Aorta (tissue), 5 donors: ENCODE data around the gene MMP21. TPM values are rescaled to one million over a fixed set of nuclear protein-coding genes. Genes with fewer than 3 reads are reported as not detected.

Source experiments
- ATAC-seq: fragments of 200-7000 bp; cut with Tn5 transposase; one replicate; pipeline ENCODE4 v1.9.1; 2022; ENCODE audit warnings: moderate library complexity; ENCODE audit not compliant: low FRiP score
- DNase-seq, 2 donors: peaks; one replicate each; pipeline ENCODE4 v3.0.0-alpha.2; 2020
- H3K27ac ChIP-seq, 2 donors: one replicate each; pipeline ENCODE4 v1.5.1; 2013; ENCODE audit warnings: low read length in 2 of 2, mild to moderate bottlenecking in 2 of 2, moderate library complexity in 2 of 2, control low read depth in 1 of 2, inconsistent platforms in 1 of 2, low read depth in 1 of 2
- H3K27me3 ChIP-seq, 2 donors: one replicate each; pipeline ENCODE4 v1.6.1; 2013; ENCODE audit warnings: control low read depth in 1 of 2, low read length in 1 of 2, mild to moderate bottlenecking in 1 of 2, moderate library complexity in 1 of 2; ENCODE audit not compliant: insufficient read depth in 2 of 2, control insufficient read depth in 1 of 2
- H3K36me3 ChIP-seq, 2 donors: one replicate each; pipeline ENCODE4 v1.6.1; 2013; ENCODE audit warnings: control low read depth in 1 of 2, low read length in 1 of 2, mild to moderate bottlenecking in 1 of 2; ENCODE audit not compliant: insufficient read depth in 2 of 2, control insufficient read depth in 1 of 2
- H3K4me1 ChIP-seq, 2 donors: one replicate each; pipeline ENCODE4 v1.6.1; 2013; ENCODE audit warnings: low read length in 2 of 2, control low read depth in 1 of 2, mild to moderate bottlenecking in 1 of 2, moderate library complexity in 1 of 2; ENCODE audit not compliant: insufficient read depth in 2 of 2, control insufficient read depth in 1 of 2
- H3K4me3 ChIP-seq, 2 donors: one replicate each; pipeline ENCODE4 v1.5.1; 2013; ENCODE audit warnings: low read length in 2 of 2, control low read depth in 1 of 2, mild to moderate bottlenecking in 1 of 2
- H3K9me3 ChIP-seq: one replicate; pipeline ENCODE4 v1.6.1; 2013; ENCODE audit warnings: mild to moderate bottlenecking, low read length; ENCODE audit not compliant: control insufficient read depth
- WGBS, 2 donors: extraction: QIAGEN DNeasy Blood & Tissue Kit; methylation state at CpG; one replicate each; pipeline ENCODE4 v1.1.7; 2013; 5-methylcytosine and 5-hydroxymethylcytosine counted together
- intact Hi-C, 2 donors: fragments of 100-400 bp; cut with DNase I; formaldehyde crosslinking; loops; one replicate each; pipeline versions ENCODE4 v1.14.2 to v1.15.0; 2022
- polyA plus RNA-seq, 2 donors: library from polyadenylated mRNA; stranded (reverse); fragments of 200-250 nt; gene quantifications; one replicate each; pipeline ENCODE4 v1.2.3, GENCODE V29; 2013
- total RNA-seq, 2 donors: library from RNA; stranded (reverse); fragmentation: NEBNext Ultra II Directional; extraction: Animal tissue kit (Norgen Biotek cat#: 25700); gene quantifications; one replicate each; pipeline ENCODE4 v1.2.1, GENCODE V29; 2021
- donor health status: healthy with polysubstance abuse.
- donor health status: Bipolar disorder and iron deficiency.
- donor health status: DM: no; HTN: no; CAD: no.
- donor health status: DM: no; HTN: no; CAD: no.
- donor health status: DM: yes; HTN: yes; CAD: no.

Gene MMP21
- total and polyA plus RNA-seq, 4 donors = 0.16 to 0.33 TPM; not detected in 2

GRCh38 chr10:125761961-125762360 lies 13.7 kb downstream of the MMP21 start:
- ATAC-seq = no peak
- WGBS, 2 donors = 0 to 14% methylated on average over 1 of the region's 1 CpG
- peaks cover 0 to 10% of the 10 kb centered on the region in 2 donors for H3K36me3 ChIP-seq

GRCh38 chr10:125757742-125758141 lies 17.9 kb downstream of the MMP21 start:
- no peak overlapping the region for H3K4me3 ChIP-seq

More at GRCh38 chr10:125761961-125762360, 13.7 kb downstream of the MMP21 start:
- intact Hi-C loops = no loop called here
- Histone ChIP-seq H3K27me3 (no peaks in the 10 kb centered on the region), H3K4me1 (no peaks in the 10 kb centered on the region), H3K9me3 (no peaks in the 10 kb centered on the region), H3K4me3 (no peak overlapping the region), H3K27ac (no peak overlapping the region)
- no peak for DNase-seq

GRCh38 chr10:125756853-125757487 lies 18.7 kb downstream of the MMP21 start:
- H3K36me3 ChIP-seq = peaks cover 6 to 9% of the 10 kb centered on the region in 2 donors
- no peaks in the 10 kb centered on the region for H3K9me3 ChIP-seq
- WGBS, 2 donors = 88 to 89% methylated on average over 5 of the region's 5 CpGs
- H3K27me3 ChIP-seq = no peaks in the 10 kb centered on the region
- intact Hi-C loops = no loop called here
- no peak for ATAC-seq
- H3K4me3 ChIP-seq = no peak overlapping the region
- no peaks in the 10 kb centered on the region for H3K4me1 ChIP-seq
- DNase-seq = no peak
- no peak overlapping the region for H3K27ac ChIP-seq

More at GRCh38 chr10:125757742-125758141, 17.9 kb downstream of the MMP21 start:
- peaks cover 6 to 9% of the 10 kb centered on the region in 2 donors for H3K36me3 ChIP-seq
- intact Hi-C loops = no loop called here
- H3K27me3 ChIP-seq = no peaks in the 10 kb centered on the region
- H3K27ac ChIP-seq = no peak overlapping the region
- H3K9me3 ChIP-seq = no peaks in the 10 kb centered on the region
- no peak for ATAC-seq
- H3K4me1 ChIP-seq = no peaks in the 10 kb centered on the region
- no peak for DNase-seq
- 94 to 99% methylated on average over 4 of the region's 4 CpGs for WGBS, 2 donors

- Histone ChIP-seq H3K27ac (no peak overlapping the region), H3K4me1 (no peaks in the 10 kb centered on the region), H3K9me3 (no peaks in the 10 kb centered on the region), H3K36me3 (peaks cover 6 to 13% of the 10 kb centered on the region in 2 donors), H3K27me3 (no peaks in the 10 kb centered on the region), H3K4me3 (no peak overlapping the region)
- no peak for DNase-seq
- ATAC-seq = no peak
- WGBS, 2 donors = 64 to 67% methylated on average over 5 of the region's 5 CpGs
- intact Hi-C loops = no loop called here
Measured at GRCh38 chr10:125756196-125756595, 19.4 kb downstream of the MMP21 start.

GRCh38 chr10:125747417-125747816 lies 28.2 kb downstream of the MMP21 start:
- Histone ChIP-seq H3K4me1 (no peaks in the 10 kb centered on the region), H3K36me3 (peaks cover 8 to 12% of the 10 kb centered on the region in 2 donors), H3K27ac (no peak overlapping the region), H3K27me3 (no peaks in the 10 kb centered on the region), H3K9me3 (no peaks in the 10 kb centered on the region), H3K4me3 (no peak overlapping the region)
- WGBS, 2 donors = 88 to 92% methylated on average over 5 of the region's 5 CpGs
- DNase-seq = no peak
- no peak for ATAC-seq
- intact Hi-C loops = no loop called here

- Histone ChIP-seq H3K4me3 (no peak overlapping the region), H3K27ac (no peak overlapping the region), H3K9me3 (no peaks in the 10 kb centered on the region), H3K4me1 (no peaks in the 10 kb centered on the region), H3K36me3 (peaks cover 8 to 10% of the 10 kb centered on the region in 2 donors), H3K27me3 (no peaks in the 10 kb centered on the region)
- 94 to 96% methylated on average over 2 of the region's 2 CpGs for WGBS, 2 donors
- DNase-seq (no peak), ATAC-seq (no peak)
- intact Hi-C loops = no loop called here
Measured at GRCh38 chr10:125744909-125745308, 30.7 kb downstream of the MMP21 start.

GRCh38 chr10:125742465-125742864 lies 33.2 kb downstream of the MMP21 start:
- Histone ChIP-seq H3K36me3 (peaks cover 10 to 12% of the 10 kb centered on the region in 2 donors), H3K9me3 (no peaks in the 10 kb centered on the region), H3K27me3 (no peaks in the 10 kb centered on the region), H3K4me1 (no peaks in the 10 kb centered on the region), H3K4me3 (no peak overlapping the region), H3K27ac (no peak overlapping the region)
- intact Hi-C loops = no loop called here
- no peak for ATAC-seq
- DNase-seq = no peak
- 48 to 58% methylated on average over 2 of the region's 2 CpGs for WGBS, 2 donors

GRCh38 chr10:125739994-125740679 lies 35.5 kb downstream of the MMP21 start:
- Histone ChIP-seq H3K36me3 (peaks cover 16% of the 10 kb centered on the region in 2 donors), H3K4me3 (no peak overlapping the region), H3K4me1 (no peaks in the 10 kb centered on the region), H3K27me3 (no peaks in the 10 kb centered on the region), H3K27ac (no peak overlapping the region), H3K9me3 (no peaks in the 10 kb centered on the region)
- intact Hi-C loops = no loop called here
- ATAC-seq (no peak), DNase-seq (no peak)
- 91 to 93% methylated on average over 7 of the region's 7 CpGs for WGBS, 2 donors

GRCh38 chr10:125738206-125738605 lies 37.4 kb downstream of the MMP21 start:
- no peak overlapping the region for H3K4me3 ChIP-seq
- WGBS, 2 donors = 90 to 92% methylated on average over 5 of the region's 5 CpGs
- no peaks in the 10 kb centered on the region for H3K4me1 ChIP-seq
- H3K27me3 ChIP-seq = no peaks in the 10 kb centered on the region
- ATAC-seq = no peak
- intact Hi-C loops = no loop called here
- no peak overlapping the region for H3K27ac ChIP-seq
- peaks cover 11 to 14% of the 10 kb centered on the region in 2 donors for H3K36me3 ChIP-seq
- no peaks in the 10 kb centered on the region for H3K9me3 ChIP-seq
- DNase-seq = no peak
